Stimulated activated naive CD8-positive, alpha-beta T cell treated with anti-CD3 and anti-CD28 coated beads, Interleukin-15, amount 100 ng/mL, for 72 hours (primary cell): ENCODE results near the gene PPP1R11.

Source experiments
- ATAC-seq: fragments of 150-1000 bp; cut with Tn5 transposase; 2 replicates; pipeline ENCODE4 v1.10.0; 2021; ENCODE audit warnings: mild to moderate bottlenecking, moderate library complexity
- DNase-seq, 2 donors: peaks; one replicate each; pipeline ENCODE4 v3.0.0; 2021 to 2022
- H3K27ac Mint-ChIP-seq, 2 donors: one replicate each; pipeline ENCODE4 v1.8.0; 2022; ENCODE audit warnings: mild to moderate bottlenecking in 2 of 2, mixed read lengths in 2 of 2, moderate library complexity in 2 of 2
- H3K27me3 Mint-ChIP-seq: one replicate; pipeline ENCODE4 v1.8.0; 2022; ENCODE audit warnings: mixed read lengths
- H3K4me1 Mint-ChIP-seq: one replicate; pipeline ENCODE4 v1.8.0; 2022; ENCODE audit warnings: mild to moderate bottlenecking, mixed read lengths
- H3K4me3 Mint-ChIP-seq, 2 donors: one replicate each; pipeline ENCODE4 v1.8.0; 2022; ENCODE audit warnings: mild to moderate bottlenecking in 2 of 2, mixed read lengths in 2 of 2, moderate library complexity in 1 of 2
- H3K9me3 Mint-ChIP-seq, 2 donors: one replicate each; pipeline ENCODE4 v1.8.0; 2022; ENCODE audit warnings: mixed read lengths in 2 of 2

Gene PPP1R11

GRCh38 chr6:30044630-30045029, 22.4 kb upstream of the PPP1R11 start:
- Mint-ChIP-seq H3K27ac (no peak overlapping the region), H3K4me1 (peaks cover 37% of the 10 kb centered on the region), H3K27me3 (no peaks in the 10 kb centered on the region), H3K9me3 (no peaks in the 10 kb centered on the region), H3K4me3 (no peak overlapping the region)
- DNase-seq (no peak), ATAC-seq (no peak)

- DNase-seq (no peak), ATAC-seq (no peak)
- Mint-ChIP-seq H3K4me1 (peaks cover 34% of the 10 kb centered on the region), H3K27me3 (no peaks in the 10 kb centered on the region), H3K27ac (no peak overlapping the region), H3K4me3 (no peak overlapping the region), H3K9me3 (no peaks in the 10 kb centered on the region)
Measured at GRCh38 chr6:30047220-30047619, 19.8 kb upstream of the PPP1R11 start.

- ATAC-seq (no peak), DNase-seq (no peak)
- no peaks in the 10 kb centered on the region for H3K27me3 Mint-ChIP-seq
- H3K4me3 Mint-ChIP-seq = no peak overlapping the region
- H3K27ac Mint-ChIP-seq = no peak overlapping the region
- H3K4me1 Mint-ChIP-seq = no peaks in the 10 kb centered on the region
- no peaks in the 10 kb centered on the region for H3K9me3 Mint-ChIP-seq
Measured at GRCh38 chr6:30053682-30054081, 13.3 kb upstream of the PPP1R11 start.

- no peaks in the 10 kb centered on the region for H3K9me3 Mint-ChIP-seq
- no peak for DNase-seq
- H3K27ac Mint-ChIP-seq = no peak overlapping the region
- no peak for ATAC-seq
- H3K27me3 Mint-ChIP-seq = no peaks in the 10 kb centered on the region
- no peak overlapping the region for H3K4me3 Mint-ChIP-seq
- H3K4me1 Mint-ChIP-seq = peaks cover 15% of the 10 kb centered on the region
Measured at GRCh38 chr6:30055513-30055912, 11.5 kb upstream of the PPP1R11 start.

- Mint-ChIP-seq H3K27me3 (no peaks in the 10 kb centered on the region), H3K4me1 (peaks cover 35% of the 10 kb centered on the region), H3K4me3 (peak overlapping the region; percentile 97 to 99), H3K9me3 (peaks cover 0 to 5% of the 10 kb centered on the region in 2 donors), H3K27ac (peak overlapping the region; percentile 96 to 97)
- ATAC-seq = peak; percentile 39
- peak in 1 of 2 donors; percentile 10 for DNase-seq
Measured at GRCh38 chr6:30060606-30061091, 6.3 kb upstream of the PPP1R11 start.

GRCh38 chr6:30061092-30061857, 5.7 kb upstream of the PPP1R11 start, which contains the start of gene POLR1H:
POLR1H (plus strand) TSS chr6:30061265; CDS start chr6:30061525, 260 bp downstream.
- DNase-seq (peak; percentile 77 to 86), ATAC-seq (peak; percentile 96)
- Mint-ChIP-seq H3K27ac (peak within 1 kb of the TSS; percentile 96 to 97), H3K4me1 (peaks cover 41% of the 10 kb centered on the region), H3K4me3 (peak within 1 kb of the TSS; percentile 97 to 99), H3K9me3 (peaks cover 0 to 5% of the 10 kb centered on the region in 2 donors), H3K27me3 (no peaks in the 10 kb centered on the region)

GRCh38 chr6:30061858-30062458, 5.0 kb upstream of the PPP1R11 start:
- Mint-ChIP-seq H3K27ac (peak overlapping the region; percentile 96 to 97), H3K4me3 (peak overlapping the region; percentile 97 to 99), H3K27me3 (no peaks in the 10 kb centered on the region), H3K9me3 (peaks cover 0 to 5% of the 10 kb centered on the region in 2 donors), H3K4me1 (peaks cover 43% of the 10 kb centered on the region)
- peak; percentile 66 for ATAC-seq
- no peak for DNase-seq

- Mint-ChIP-seq H3K4me3 (peak overlapping the region; percentile 97 to 99), H3K27me3 (no peaks in the 10 kb centered on the region), H3K27ac (peak overlapping the region in 1 of 2 donors; percentile 71), H3K9me3 (peaks cover 0 to 5% of the 10 kb centered on the region in 2 donors), H3K4me1 (peaks cover 47% of the 10 kb centered on the region)
- ATAC-seq (no peak), DNase-seq (no peak)
Measured at GRCh38 chr6:30062471-30063178, 4.4 kb upstream of the PPP1R11 start.

GRCh38 chr6:30063315-30063714, 3.7 kb upstream of the PPP1R11 start:
- Mint-ChIP-seq H3K4me1 (peaks cover 54% of the 10 kb centered on the region), H3K9me3 (peaks cover 0 to 5% of the 10 kb centered on the region in 2 donors), H3K27ac (no peak overlapping the region), H3K4me3 (peak overlapping the region in 1 of 2 donors; percentile 57), H3K27me3 (no peaks in the 10 kb centered on the region)
- DNase-seq (no peak), ATAC-seq (no peak)

- no peak for ATAC-seq
- DNase-seq = no peak
- Mint-ChIP-seq H3K4me1 (peaks cover 56% of the 10 kb centered on the region), H3K4me3 (peak overlapping the region; percentile 90 to 95), H3K27me3 (peaks cover 13% of the 10 kb centered on the region), H3K9me3 (peaks cover 0 to 5% of the 10 kb centered on the region in 2 donors), H3K27ac (peak overlapping the region; percentile 96)
Measured at GRCh38 chr6:30066082-30066481, 916 bp upstream of the PPP1R11 start.

GRCh38 chr6:30067460-30068139, 602 bp downstream of the PPP1R11 start:
- Mint-ChIP-seq H3K9me3 (peaks cover 0 to 5% of the 10 kb centered on the region in 2 donors), H3K27me3 (peaks cover 28% of the 10 kb centered on the region), H3K4me3 (peak overlapping the region; percentile 90 to 95), H3K4me1 (peaks cover 57% of the 10 kb centered on the region), H3K27ac (peak overlapping the region; percentile 96)
- no peak for DNase-seq
- ATAC-seq = no peak

GRCh38 chr6:30071081-30071818, 4.3 kb downstream of the PPP1R11 start:
- DNase-seq (peak in 1 of 2 donors; percentile 28), ATAC-seq (no peak)
- Mint-ChIP-seq H3K4me1 (peaks cover 58% of the 10 kb centered on the region), H3K4me3 (peak overlapping the region in 1 of 2 donors; percentile 38), H3K27me3 (peaks cover 65% of the 10 kb centered on the region), H3K9me3 (no peaks in the 10 kb centered on the region), H3K27ac (no peak overlapping the region)

GRCh38 chr6:30071858-30072257, 4.9 kb downstream of the PPP1R11 start:
- H3K27ac Mint-ChIP-seq = no peak overlapping the region
- no peak for ATAC-seq
- H3K4me3 Mint-ChIP-seq = peak overlapping the region in 1 of 2 donors; percentile 38
- peaks cover 56% of the 10 kb centered on the region for H3K4me1 Mint-ChIP-seq
- DNase-seq = no peak
- H3K9me3 Mint-ChIP-seq = no peaks in the 10 kb centered on the region
- peaks cover 71% of the 10 kb centered on the region for H3K27me3 Mint-ChIP-seq

GRCh38 chr6:30073489-30074235, 6.7 kb downstream of the PPP1R11 start:
- Mint-ChIP-seq H3K27me3 (peaks cover 89% of the 10 kb centered on the region), H3K4me1 (peaks cover 46% of the 10 kb centered on the region), H3K27ac (no peak overlapping the region), H3K9me3 (no peaks in the 10 kb centered on the region), H3K4me3 (peak overlapping the region in 1 of 2 donors; percentile 75)
- ATAC-seq = no peak
- no peak for DNase-seq
